NCI-H226 (cell line): ENCODE results near the gene NUP155.
"Not testable (repeated sequence)": the region's sequence is repeated elsewhere in the genome, so short reads cannot be mapped to it uniquely, and the experiment has no call there.

Experiments
- DNase-seq: peaks from one replicate; pipeline ENCODE4 v3.0.0-alpha.2; 2015

The NUP155 gene

DNA sequence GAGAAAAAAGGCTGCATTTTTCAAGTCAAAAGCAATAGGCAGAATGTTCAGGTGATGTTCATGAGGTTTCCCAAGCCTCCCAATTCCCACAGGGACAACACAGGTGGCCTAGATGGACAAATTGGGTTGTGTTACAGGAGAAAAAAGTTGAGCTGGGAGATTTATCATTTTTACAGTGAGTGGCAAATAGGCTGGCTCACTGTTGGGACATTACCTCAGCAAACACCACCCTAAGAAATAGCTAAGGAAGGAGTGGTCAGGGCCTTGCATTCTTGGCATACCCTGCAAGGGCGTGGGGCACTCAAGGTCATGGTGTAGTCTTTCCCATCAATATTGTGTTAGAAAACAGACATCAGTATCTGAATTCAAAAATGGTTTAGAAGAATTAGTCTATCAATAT lies 98.4 kb downstream of the NUP155 start:
- peak; percentile 82 for DNase-seq

DNA sequence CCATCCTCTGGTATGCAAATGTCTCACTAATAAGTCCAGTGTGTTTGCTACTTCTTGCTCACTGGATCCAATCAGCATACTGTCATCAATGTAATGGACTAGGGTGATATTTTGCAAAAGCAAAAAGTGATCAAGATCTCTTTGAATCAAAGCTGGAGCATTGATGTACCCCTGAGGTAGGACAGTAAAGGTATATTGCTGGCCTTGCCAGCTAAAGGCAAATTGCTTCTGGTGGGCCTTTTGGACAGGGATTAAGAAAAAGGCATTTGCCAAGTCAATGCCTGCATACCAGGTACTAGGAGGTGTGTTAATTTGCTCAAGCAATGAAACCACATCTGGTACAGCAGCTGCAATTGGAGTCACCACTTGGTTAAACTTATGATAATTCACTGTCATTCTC lies 102.8 kb downstream of the NUP155 start:
- DNase-seq = not testable (repeated sequence)

DNA sequence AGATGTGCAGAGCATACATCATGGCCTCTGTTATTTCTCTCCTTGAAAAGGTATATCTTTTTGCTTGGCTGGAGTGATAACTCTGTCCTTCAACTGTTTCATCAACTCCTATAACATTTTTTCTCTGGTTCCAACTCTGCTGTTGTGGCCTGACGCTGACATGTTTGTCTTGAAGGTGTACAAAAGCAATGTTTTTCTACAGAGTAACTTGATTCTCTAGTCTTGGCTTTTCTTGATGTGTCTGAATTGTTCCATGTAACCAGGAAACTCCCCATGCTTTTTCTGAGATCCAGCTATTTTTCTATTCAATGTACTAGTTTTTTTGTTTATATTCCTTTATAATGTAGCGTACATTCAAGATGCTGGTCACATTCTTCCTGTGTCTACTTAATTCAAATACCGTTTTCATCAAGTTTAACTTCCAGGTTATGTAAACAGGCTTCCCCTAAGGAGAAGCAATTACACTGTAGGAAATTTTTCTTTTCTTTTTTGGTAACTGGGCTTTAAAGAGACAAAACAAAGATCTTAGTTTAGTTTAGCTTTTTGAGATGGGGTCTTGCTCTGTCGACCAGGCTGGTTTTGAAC lies 115.0 kb downstream of the NUP155 start:
- no peak for DNase-seq

DNA sequence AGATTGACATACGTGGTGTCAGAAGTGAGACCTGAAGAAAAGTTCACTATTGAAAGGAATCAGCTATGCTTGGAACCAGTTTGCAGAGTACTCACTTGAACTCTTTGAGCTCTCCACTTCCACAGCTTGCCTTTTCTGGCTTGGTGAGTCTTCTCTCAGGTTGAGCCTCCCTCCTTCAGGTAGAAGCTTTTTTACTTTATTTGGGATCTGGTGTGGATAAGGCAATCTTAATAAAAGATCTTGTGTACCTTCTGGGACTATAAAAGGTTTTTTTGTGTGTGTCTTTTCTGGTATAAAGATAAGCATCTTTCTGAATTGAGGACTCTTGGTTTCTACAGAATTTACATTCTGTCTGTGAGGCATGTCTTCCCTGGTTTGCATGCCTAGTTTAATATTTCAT lies 116.3 kb downstream of the NUP155 start:
- DNase-seq = no peak

DNA sequence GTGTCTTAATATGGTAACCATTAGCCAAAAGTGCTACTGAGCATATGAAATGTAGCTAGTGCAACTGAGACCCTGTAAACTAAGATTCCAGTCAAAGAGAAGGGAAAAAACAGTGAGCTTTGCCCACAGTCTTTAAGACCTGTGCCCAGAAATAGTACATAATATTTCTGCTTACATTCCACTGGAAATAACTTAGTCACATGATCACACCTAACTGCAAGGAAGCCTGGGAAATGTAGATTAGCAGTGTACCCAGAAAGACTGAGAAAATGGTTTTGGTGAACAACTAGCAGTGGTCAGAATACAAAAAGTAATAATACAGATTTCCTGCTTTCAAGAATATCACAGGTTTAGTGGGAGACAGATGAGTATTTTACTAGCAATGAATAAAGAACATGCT lies 119.2 kb downstream of the NUP155 start:
- no peak for DNase-seq

DNA sequence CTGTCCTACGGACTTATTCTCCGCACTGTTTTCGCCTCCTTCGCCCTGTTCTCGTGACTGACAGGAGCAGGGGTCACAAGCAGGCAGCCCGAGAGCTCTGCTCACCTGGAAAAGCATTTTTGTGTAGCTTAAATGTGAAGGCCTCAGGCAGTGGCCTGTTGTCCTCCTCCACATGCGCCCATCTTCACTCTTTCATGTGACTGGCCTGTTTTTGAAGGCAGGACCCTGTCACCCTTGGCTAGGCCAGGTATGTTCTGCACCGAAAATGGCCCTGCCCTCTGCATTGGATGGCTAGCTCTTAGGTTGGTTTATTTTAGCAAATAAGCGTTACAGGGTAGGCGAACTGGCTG lies 121.1 kb downstream of the NUP155 start:
- no peak for DNase-seq

DNA sequence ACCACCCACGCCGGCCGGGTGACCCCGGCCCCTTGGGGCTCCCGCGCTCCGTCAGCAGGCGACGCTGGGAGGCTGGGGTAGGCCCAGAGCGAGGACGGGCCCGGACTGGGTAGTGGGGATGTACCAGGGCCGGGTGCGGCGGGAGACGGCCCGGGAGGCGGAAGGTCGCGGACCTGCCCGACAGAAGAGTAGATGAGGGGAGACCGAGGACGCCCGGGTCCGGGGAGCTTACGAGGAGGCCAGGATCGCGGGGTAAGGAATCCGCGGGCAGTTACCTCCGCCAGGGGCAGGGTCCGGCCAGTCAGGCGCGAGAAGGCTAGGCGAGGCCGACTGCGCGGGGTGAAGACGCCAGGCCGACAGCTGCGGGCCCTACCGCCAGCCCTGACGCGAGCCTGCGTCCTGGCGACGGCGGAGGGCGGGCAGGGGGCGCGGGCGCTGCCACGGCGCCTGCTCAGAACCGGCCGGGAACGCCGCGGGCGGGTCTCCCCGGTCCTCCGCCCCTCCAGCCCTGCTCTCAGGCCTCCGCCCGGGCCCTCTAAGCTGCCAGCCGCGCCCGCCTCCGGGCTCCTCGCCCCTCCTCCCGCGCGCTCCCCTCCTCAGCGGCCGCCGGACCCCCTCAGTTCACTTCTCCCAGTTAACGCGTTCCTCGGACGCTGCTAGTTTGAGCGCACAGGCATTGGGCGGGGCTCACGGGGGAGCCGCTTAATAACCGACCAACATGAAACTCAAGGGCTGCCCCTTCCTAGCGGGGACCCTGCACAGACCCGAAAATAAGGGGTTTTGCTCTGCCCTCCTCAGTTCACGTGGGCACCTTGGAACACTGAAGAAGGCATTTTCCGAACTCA lies 121.7 kb downstream of the NUP155 start, which contains the start of gene CPLANE1:
TSS of gene CPLANE1 (minus strand) at position 407 of the 845 bp plus-strand sequence. CDS start 1,678 bp downstream, outside the sequence.
- peak; percentile 70 for DNase-seq

DNA sequence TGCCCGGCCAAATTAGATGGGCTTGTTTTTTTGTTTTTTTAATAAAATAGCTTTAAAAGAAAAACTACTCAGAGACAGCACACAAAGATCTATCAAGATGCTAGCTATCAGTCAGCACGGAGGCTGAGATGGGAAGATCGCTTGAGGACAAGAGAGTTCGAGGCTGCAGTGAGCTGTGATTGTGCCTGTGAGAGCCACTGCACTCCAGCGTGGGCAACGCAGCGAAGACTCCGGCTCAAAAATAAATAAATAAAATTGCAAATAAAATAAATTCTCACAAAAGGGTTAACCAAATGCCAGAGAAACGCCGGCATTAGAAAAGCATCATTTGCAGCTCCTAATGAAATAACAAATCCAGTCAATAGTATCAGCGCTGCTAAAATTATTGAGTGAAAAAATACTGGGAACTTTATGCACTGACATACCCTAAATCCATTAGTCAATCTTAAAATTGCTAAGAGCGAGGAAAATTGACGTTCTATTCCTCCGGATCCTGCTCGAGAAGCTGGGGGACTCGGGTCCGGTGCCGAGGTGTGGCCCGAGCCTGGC lies 122.4 kb downstream of the NUP155 start:
- no peak for DNase-seq

DNA sequence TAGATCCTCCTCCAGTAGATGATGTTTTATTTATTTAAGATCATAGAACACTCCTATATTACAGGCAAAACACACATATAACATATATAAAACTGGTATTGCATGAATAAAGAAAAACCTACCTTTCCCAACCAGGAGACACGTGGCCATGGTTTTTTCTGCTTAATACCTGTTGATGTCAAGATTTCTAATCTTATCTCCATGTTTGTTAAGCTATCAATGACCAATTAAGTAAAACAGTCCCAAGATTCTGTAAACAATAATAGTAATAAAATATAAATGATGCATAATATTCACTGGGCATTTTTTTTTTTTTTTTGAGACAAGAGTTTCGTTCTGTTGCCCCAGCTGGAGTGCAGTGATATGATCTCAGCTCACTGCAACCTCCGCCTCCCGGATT lies 123.4 kb downstream of the NUP155 start:
- DNase-seq = no peak

DNA sequence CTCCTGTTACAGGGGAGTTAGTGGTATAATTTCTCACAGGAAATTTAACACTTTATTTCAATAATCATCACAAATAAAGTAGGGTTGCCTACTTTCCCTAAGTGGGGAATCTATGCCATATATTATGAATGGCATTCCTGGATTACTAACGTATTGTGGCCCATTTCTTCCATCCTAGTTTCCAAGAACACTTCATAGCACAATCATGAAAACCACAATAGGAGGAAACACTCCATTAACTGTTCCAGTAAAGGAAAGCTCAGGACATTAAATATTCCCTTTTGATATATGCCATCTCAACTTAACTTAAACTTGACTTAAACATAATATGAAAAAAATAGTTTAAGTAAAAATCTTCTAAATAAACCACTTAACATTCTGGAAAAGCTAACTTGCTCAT lies 123.9 kb downstream of the NUP155 start:
- no peak for DNase-seq
